Limb (tissue), 2 donors: ENCODE measurements around the gene USP35.
"Not testable (repeated sequence)": the region's sequence is repeated elsewhere in the genome, so short reads cannot be mapped to it uniquely, and the experiment has no call there.

Experiments used
- DNase-seq, 2 donors: peaks; one replicate each; pipeline ENCODE4 v3.0.0-alpha.2; 2016; ENCODE audit errors: extremely low spot score in 2 of 2

USP35 gene

GRCh38 chr11:78214331-78215194 lies 25.8 kb downstream of the USP35 start:
- DNase-seq: peak in 1 of 2 donors; percentile 20

GRCh38 chr11:78216021-78216420 lies 27.3 kb downstream of the USP35 start:
- peak in 1 of 2 donors; percentile 2 for DNase-seq

- no peak for DNase-seq
Measured at GRCh38 chr11:78216571-78217287, 28.0 kb downstream of the USP35 start.

GRCh38 chr11:78217650-78218541 lies 29.2 kb downstream of the USP35 start:
- DNase-seq: no peak

GRCh38 chr11:78218707-78219492 lies 30.2 kb downstream of the USP35 start:
- DNase-seq: no peak

GRCh38 chr11:78219493-78220217 lies 30.9 kb downstream of the USP35 start:
- DNase-seq: no peak

GRCh38 chr11:78220218-78221157 lies 31.8 kb downstream of the USP35 start:
- no peak for DNase-seq

- no peak for DNase-seq
Measured at GRCh38 chr11:78221396-78222315, 32.9 kb downstream of the USP35 start.

GRCh38 chr11:78222726-78223125 lies 34.0 kb downstream of the USP35 start:
- not testable (repeated sequence) for DNase-seq

- no peak for DNase-seq
Measured at GRCh38 chr11:78223320-78223954, 34.7 kb downstream of the USP35 start.

GRCh38 chr11:78224506-78224905 lies 35.8 kb downstream of the USP35 start:
- no peak for DNase-seq

- DNase-seq: no peak
Measured at GRCh38 chr11:78224906-78225420, 36.2 kb downstream of the USP35 start.

GRCh38 chr11:78226684-78227680 lies 38.3 kb downstream of the USP35 start:
- no peak for DNase-seq

- no peak for DNase-seq
Measured at GRCh38 chr11:78227921-78228320, 39.2 kb downstream of the USP35 start.

GRCh38 chr11:78228467-78228866 lies 39.7 kb downstream of the USP35 start:
- DNase-seq: peak in 1 of 2 donors; percentile 48

GRCh38 chr11:78229106-78229505 lies 40.4 kb downstream of the USP35 start:
- DNase-seq: no peak
